Osteoblast (primary cell): ENCODE data around the gene TMC5. TPM values are rescaled to one million over a fixed set of nuclear protein-coding genes. Genes with fewer than 3 reads are reported as not detected.

Experiments used
- DNase-seq: peaks from one replicate; pipeline ENCODE4 v3.0.0; 2011; ENCODE audit warnings: low spot score, mixed read lengths; ENCODE audit not compliant: insufficient read length; ENCODE audit errors: missing footprints
- H2AFZ ChIP-seq: 2 replicates; pipeline ENCODE4 v1.6.0; 2011; ENCODE audit warnings: mild to moderate bottlenecking, low read length
- H3K27ac ChIP-seq: 2 replicates; pipeline ENCODE4 v1.5.1; 2011; ENCODE audit warnings: mild to moderate bottlenecking, low read depth, low read length, moderate library complexity
- H3K27me3 ChIP-seq: 2 replicates; pipeline ENCODE4 v1.6.0; 2012; ENCODE audit warnings: mild to moderate bottlenecking, control low read depth, inconsistent platforms, low read length, moderate library complexity; ENCODE audit not compliant: insufficient read depth
- H3K36me3 ChIP-seq: 2 replicates; pipeline ENCODE4 v1.5.1; 2011; ENCODE audit warnings: mild to moderate bottlenecking, low read length, control low read depth, moderate library complexity; ENCODE audit not compliant: insufficient read depth
- H3K4me1 ChIP-seq: 2 replicates; pipeline ENCODE4 v1.5.1; 2011; ENCODE audit warnings: mild to moderate bottlenecking, low read length, control low read depth, moderate library complexity; ENCODE audit not compliant: insufficient read depth
- H3K4me2 ChIP-seq: 2 replicates; pipeline ENCODE4 v1.6.0; 2011; ENCODE audit warnings: mild to moderate bottlenecking, low read length; ENCODE audit not compliant: insufficient read depth
- H3K4me3 ChIP-seq: fragments of 200-600 bp; sonication (generic); 3 replicates; pipeline ENCODE4 v1.5.1; 2012; ENCODE audit warnings: mild to moderate bottlenecking, low read length, inconsistent platforms; ENCODE audit not compliant: insufficient read depth
- H3K79me2 ChIP-seq: 2 replicates; pipeline ENCODE4 v1.6.0; 2012; ENCODE audit warnings: mild to moderate bottlenecking, low read length, control low read depth, inconsistent platforms; ENCODE audit not compliant: insufficient read depth
- H3K9me3 ChIP-seq: 2 replicates; pipeline ENCODE4 v1.5.1; 2011; ENCODE audit warnings: low read depth, low read length, control low read depth
- H4K20me1 ChIP-seq: 2 replicates; pipeline ENCODE4 v1.6.0; 2012; ENCODE audit warnings: mild to moderate bottlenecking, low read length, control low read depth; ENCODE audit not compliant: insufficient read depth
- CTCF ChIP-seq: IDR thresholded peaks from 2 replicates; pipeline ENCODE4 v1.5.1; 2011; ENCODE audit warnings: mild to moderate bottlenecking, low read depth, low read length, moderate library complexity; ENCODE audit errors: extremely low read depth
- total RNA-seq: library from RNA; depleted of rRNA; stranded (reverse); fragments of >200 nt; gene quantifications from 2 replicates; pipeline ENCODE4 v1.2.3, GENCODE V29; 2012

The TMC5 gene
- total RNA-seq, 1 donor, result under 0.01 TPM

GRCh38 chr16:19443659-19444058 lies 26.0 kb downstream of the TMC5 start:
- DNase-seq, result no peak
- H2AFZ ChIP-seq, result no peak overlapping the region
- no peak overlapping the region for H3K4me2 ChIP-seq
- H3K27me3 ChIP-seq, result no peaks in the 10 kb centered on the region
- no peaks in the 10 kb centered on the region for H3K79me2 ChIP-seq
- H3K4me1 ChIP-seq, result no peaks in the 10 kb centered on the region
- no peaks in the 10 kb centered on the region for H3K36me3 ChIP-seq
- no peaks in the 10 kb centered on the region for H3K9me3 ChIP-seq
- H3K4me3 ChIP-seq, result no peak overlapping the region
- TF ChIP-seq CTCF, result no peak
- H3K27ac ChIP-seq, result no peak overlapping the region
- no peaks in the 10 kb centered on the region for H4K20me1 ChIP-seq

GRCh38 chr16:19446300-19446846 lies 28.7 kb downstream of the TMC5 start:
- Histone ChIP-seq H3K36me3 (no peaks in the 10 kb centered on the region), H3K27ac (no peak overlapping the region), H3K9me3 (no peaks in the 10 kb centered on the region), H3K4me3 (no peak overlapping the region), H4K20me1 (no peaks in the 10 kb centered on the region), H3K27me3 (no peaks in the 10 kb centered on the region), H2AFZ (no peak overlapping the region), H3K4me1 (no peaks in the 10 kb centered on the region), H3K4me2 (no peak overlapping the region), H3K79me2 (no peaks in the 10 kb centered on the region)
- DNase-seq, result no peak
- no peak for TF ChIP-seq CTCF

- Histone ChIP-seq H3K27ac (no peak overlapping the region), H4K20me1 (no peaks in the 10 kb centered on the region), H3K27me3 (no peaks in the 10 kb centered on the region), H3K79me2 (no peaks in the 10 kb centered on the region), H3K4me1 (no peaks in the 10 kb centered on the region), H3K36me3 (no peaks in the 10 kb centered on the region), H2AFZ (no peak overlapping the region), H3K4me3 (no peak overlapping the region), H3K4me2 (no peak overlapping the region), H3K9me3 (no peaks in the 10 kb centered on the region)
- no peak for TF ChIP-seq CTCF
- DNase-seq, result no peak
Measured at GRCh38 chr16:19446886-19447285, 29.2 kb downstream of the TMC5 start.

- no peaks in the 10 kb centered on the region for H4K20me1 ChIP-seq
- H3K4me3 ChIP-seq, result no peak overlapping the region
- no peak for TF ChIP-seq CTCF
- no peaks in the 10 kb centered on the region for H3K27me3 ChIP-seq
- no peaks in the 10 kb centered on the region for H3K36me3 ChIP-seq
- H3K27ac ChIP-seq, result no peak overlapping the region
- no peak overlapping the region for H2AFZ ChIP-seq
- no peaks in the 10 kb centered on the region for H3K4me1 ChIP-seq
- no peaks in the 10 kb centered on the region for H3K79me2 ChIP-seq
- H3K4me2 ChIP-seq, result no peak overlapping the region
- no peaks in the 10 kb centered on the region for H3K9me3 ChIP-seq
- DNase-seq, result no peak
Measured at GRCh38 chr16:19450186-19450585, 32.5 kb downstream of the TMC5 start.
